ENCODE results near the gene ACOX3.
A peak's percentile ranks its signal among the peaks of the same experiment; 100 is the strongest.
"Not testable (repeated sequence)": the region's sequence is repeated elsewhere in the genome, so short reads cannot be mapped to it uniquely, and the experiment has no call there.

Gene ACOX3

DNA sequence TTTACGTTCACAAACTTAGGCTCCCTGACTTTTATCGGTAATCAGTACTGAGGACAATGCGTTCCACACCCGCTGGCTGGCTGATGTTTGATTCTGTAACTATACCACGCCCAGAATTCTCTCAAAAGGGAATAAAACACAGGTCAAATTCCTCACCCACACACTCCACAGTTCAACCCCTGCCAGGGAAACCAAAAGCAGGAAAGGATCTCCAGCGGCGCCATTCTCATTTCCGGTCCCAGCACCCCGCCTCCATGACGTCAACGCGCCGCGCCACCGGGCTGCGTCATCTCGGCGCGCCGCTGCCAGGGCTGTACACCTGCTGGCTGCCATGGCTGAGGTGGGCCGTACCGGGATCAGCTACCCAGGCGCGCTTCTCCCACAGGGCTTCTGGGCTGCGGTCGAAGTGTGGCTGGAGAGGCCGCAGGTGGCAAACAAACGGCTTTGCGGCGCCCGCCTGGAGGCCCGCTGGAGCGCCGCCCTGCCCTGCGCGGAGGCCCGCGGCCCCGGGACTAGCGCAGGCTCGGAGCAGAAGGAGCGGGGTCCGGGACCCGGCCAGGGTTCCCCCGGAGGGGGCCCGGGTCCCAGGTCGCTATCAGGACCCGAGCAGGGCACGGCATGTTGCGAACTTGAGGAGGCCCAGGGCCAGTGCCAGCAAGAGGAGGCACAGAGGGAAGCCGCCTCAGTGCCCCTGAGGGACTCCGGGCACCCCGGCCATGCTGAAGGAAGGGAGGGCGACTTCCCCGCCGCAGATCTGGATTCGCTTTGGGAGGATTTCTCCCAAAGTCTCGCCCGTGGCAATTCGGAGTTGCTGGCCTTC, at the start of gene ACOX3, which contains the start of gene TRMT44:
ACOX3 (minus strand) TSS at position 232 of the 820 bp plus-strand sequence. CDS start 24,202 bp downstream, outside the sequence.
TRMT44 (plus strand) TSS at position 286 of the 820 bp plus-strand sequence; CDS start at position 332, 46 bp downstream.
- peak; percentile 93 for DNase-seq (ENCODE audit: low read depth, low spot score)

DNA sequence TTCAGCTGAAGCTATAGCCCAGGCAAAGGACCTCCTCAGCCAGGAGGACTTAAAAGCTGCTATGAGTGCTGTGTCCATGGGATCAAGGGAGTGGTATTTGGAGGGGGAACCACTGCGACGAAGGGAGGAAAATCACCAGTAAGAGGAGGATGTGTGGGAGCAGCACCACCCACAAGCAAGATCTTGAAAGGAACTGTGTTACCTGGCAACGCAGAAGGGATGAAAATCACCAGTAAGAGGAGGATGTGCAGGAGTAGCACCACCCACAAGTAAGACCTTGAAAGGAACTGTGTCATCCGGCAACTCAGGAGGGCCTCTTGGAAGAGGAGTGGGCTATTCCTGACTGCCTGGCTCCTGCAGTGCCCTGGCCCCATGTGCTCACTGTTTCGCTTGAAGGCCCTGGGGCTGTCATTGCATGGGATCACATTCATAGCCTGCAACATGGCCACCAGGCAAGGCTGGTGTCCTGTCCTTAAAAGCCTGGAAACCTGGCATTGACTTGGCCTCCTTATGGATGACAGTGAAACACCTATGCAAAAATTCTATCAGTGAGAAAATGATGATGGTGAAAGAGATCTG, 48.4 kb upstream of the ACOX3 start:
- no peak for DNase-seq (ENCODE audit: low read depth, low spot score)

DNA sequence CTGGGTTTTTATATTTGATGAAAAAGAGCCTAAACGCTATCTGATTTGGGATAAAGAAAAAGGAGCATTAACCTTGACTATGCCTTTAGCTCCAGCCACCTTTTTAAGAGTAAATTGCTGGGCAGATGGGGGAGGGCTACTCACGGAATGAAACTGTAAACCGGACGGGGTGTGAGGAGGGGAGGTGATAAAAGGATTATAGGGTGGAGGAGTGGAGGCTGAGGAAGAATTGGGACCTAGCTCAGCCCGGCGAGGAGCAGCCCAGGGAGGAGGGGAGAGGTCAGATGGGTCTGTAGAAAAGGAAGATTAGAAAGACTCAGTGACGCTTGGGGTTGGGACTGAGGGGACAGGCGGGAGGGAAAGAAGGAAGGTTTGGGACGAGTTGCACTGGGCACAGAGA, 46.1 kb upstream of the ACOX3 start:
- not testable (repeated sequence) for DNase-seq (ENCODE audit: low read depth, low spot score)

DNA sequence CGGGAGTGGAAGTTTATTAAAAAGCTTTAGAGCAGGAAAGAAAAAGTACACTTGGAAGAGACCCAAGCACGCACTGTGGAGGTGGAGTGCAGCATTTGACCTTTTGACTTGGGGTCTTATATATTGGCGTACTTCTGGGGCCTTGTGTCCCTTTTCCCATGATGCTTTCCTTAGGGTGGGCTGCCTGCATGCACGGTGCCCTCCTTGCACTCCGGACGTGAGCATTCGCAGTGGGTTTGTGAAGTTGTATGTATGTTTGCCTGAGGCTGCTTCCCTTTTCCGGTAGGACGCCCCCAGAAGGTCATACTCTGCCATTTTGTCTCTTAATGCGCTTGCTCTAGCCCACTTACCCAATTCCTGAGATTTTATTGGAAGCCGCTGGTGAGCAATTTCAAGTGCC, 39.7 kb upstream of the ACOX3 start:
- DNase-seq (ENCODE audit: low read depth, low spot score), result no peak

DNA sequence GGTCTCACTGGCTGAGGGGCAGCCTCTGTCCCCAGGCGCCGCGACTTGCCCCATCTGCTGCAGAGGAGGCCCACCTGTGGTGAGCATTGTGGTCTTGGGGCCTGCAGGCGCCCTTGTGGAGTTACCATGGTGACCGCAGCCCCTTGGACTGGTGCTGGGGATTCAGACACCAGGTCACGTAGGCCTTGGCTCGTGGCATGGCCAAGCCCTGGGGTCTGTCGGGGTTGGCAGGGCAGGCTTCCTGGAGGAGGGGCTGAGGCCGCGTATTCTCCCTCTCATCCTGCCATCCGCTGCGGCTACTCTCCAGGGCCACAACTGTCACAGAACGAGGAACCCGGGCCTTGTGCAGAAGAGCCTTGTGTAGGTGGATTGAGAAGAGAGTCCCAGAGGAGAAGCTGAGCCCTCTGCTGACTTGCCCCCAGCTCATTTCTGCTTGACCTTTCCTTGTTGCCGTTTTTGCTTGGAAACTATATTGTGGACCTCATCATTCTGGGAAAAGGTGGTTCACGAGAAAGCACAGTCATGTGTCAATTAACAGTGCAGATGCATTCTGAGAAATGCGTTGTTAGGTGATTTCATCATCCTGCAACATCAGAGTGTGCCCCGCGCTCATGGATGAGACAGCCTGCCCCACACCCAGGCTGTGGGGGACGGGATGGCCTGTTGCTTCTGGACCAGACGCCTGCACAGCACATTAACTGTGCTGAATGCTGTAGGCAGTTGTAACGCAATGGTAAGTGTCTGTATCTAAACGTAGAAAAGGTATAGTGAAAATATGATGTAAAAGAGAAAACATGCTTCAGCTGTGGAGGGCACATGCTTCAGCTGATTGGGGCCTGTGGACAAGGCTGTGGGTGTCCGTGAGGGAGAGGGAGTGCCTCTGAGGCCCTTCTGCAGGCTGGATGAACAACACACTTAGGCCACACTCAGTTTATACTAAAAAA, 38.5 kb upstream of the ACOX3 start:
- DNase-seq (ENCODE audit: low read depth, low spot score), result no peak

DNA sequence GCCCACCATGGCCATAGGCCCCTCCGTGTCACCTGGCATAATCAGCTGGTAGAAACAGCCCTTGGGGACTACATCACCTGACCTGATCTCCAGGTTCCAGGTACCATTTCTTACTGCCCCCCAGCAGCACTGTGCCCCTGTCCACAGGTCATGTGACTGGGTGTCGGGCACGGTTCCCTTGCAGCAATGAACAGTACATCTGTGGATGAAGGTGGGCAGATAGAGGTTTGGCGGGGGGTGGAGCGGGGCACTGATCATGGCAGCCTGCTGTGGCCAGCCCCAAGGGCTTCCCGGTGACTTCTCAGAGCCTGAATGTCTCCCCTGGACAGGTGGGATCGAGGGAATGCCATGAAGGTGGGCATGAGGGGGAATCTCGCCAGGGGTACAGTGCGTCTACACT, 37.8 kb upstream of the ACOX3 start:
- no peak for DNase-seq (ENCODE audit: low read depth, low spot score)

DNA sequence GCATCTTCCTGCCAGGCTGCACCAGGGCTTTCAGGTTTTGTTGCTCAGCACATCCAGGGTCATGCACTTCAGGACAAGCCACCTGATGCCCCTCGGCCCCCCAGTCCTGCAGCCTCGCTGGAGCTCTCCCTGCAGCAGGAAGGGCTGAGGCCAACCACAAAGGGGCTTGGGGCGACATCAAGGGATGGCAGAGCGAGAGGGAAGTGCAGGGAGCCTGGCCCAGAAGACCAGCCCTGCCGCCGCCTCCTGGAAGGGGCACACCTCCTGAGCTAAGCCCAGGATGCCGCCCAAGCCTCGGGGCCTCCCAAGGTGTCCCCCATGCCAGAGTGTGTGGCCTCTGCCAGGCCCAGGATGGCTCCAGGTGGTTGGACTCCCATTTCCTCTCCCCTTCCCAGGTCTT, 37.2 kb upstream of the ACOX3 start:
- DNase-seq (ENCODE audit: low read depth, low spot score), result no peak

DNA sequence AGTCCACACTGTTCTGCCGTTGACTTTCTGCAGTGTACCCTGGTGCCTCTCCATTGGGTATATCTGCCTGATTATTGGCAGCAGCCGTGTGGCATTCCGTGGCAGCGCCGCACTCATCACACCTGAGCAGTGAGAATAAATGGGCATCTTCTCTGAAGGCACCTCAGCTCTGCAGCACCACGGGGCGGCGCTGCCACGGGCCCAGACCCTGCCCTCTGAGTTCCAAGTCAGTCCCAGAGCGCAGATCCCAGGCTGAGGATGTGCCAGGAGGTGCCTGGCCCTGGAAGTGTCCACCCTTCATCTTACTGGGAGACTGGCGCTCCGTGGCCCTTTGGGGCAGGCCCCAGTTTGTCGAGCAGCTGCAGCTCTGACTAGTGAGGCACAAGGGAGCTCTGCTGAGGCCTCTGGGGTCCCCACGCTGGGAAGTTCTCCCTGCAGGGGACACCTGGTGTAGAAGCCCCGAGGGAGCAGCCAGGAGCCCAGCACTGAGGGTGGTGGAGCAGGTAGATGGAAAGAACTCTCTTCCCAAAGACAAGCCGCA, 36.6 kb upstream of the ACOX3 start:
- no peak for DNase-seq (ENCODE audit: low read depth, low spot score)

DNA sequence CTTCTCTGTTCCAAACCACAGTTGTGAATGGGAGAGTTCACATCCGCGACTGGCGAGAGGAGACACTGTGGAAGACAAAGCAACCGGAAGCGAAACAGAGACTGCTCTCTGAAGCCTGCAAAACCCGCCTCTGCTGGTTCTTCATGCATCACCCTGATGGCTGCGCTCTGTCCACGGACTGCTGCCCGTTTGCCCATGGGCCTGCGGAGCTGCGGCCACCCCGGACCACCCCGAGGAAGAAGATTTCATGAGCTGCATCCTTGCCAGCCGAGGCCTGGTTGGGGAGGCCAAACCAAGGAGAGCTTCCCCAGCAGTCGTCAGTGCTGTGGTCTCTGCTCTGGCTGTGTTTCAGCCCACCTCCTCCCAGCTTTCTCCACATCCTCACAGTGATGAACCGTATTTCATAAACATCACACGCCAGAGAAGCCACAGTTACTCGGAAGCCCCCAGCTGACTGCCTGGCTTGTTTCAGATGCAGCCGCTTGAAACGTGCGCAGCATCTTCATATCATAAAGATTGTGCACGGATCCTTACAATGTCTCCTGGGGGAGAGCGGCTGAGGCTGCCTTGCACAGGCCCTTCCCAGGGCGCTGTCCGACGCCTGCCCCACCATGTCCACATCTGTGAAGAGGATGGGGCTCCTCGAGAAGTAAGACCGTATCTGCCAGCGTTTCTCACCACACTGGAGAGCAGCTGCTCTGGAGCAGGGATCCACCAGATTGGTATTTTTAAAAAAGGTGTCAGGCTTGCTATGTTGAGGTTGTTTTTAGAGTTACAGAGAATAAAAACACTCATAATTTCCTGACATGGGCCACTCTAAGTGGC, 35.4 kb upstream of the ACOX3 start:
- DNase-seq (ENCODE audit: low read depth, low spot score), result no peak

DNA sequence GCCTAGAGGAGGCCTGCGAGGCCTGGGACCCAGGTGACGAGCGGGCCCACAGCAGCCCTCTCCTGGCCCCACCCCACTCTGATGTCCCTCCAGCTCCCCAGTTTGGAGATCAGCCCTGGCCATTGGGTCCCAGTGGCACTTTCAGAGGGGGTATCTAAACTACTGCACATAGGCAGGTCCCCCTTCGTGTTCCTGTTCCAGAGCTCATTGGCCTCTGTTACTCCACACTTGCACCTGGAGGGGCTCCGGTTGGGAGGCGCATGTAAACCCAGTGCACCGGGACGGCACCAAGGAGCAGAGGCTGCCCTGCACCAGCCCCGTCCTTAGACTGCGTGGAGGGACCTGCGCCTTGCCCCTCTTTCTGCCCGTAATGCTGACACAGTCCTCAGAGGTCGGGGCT, 34.3 kb upstream of the ACOX3 start:
- no peak for DNase-seq (ENCODE audit: low read depth, low spot score)

DNA sequence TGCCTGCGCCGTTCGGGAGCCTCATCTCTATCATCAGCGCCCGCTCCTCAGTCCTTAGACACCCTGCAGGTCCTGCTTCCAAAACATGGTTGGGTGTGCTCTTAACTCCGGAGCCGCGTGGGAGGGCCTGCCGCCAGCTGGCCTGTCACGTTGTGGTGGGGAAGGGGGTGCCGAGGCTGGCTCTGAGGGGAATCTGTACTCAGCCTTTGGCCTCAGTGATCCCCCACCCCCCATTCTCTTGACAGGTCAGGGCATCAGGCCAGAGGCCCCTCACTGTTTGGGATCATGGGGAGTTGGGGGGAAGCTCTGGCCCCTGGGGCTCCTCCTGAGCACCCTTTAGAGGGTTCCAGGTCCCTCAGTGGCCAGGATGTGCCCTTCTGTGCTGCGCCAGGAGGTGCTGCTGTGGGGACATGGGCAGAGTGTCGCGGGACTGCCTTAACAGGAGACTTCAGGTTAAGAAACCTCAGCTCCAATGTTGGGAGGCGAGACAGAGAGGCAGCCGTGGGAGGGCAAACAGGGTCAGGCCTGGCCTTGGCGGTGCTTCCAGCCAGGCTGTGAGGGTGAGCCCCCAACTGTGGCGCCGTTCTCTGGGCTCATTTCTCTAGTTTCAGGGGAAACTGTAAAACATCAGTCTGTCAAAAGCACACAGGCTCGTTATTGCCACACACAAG, 33.5 kb upstream of the ACOX3 start:
- DNase-seq (ENCODE audit: low read depth, low spot score), result no peak

DNA sequence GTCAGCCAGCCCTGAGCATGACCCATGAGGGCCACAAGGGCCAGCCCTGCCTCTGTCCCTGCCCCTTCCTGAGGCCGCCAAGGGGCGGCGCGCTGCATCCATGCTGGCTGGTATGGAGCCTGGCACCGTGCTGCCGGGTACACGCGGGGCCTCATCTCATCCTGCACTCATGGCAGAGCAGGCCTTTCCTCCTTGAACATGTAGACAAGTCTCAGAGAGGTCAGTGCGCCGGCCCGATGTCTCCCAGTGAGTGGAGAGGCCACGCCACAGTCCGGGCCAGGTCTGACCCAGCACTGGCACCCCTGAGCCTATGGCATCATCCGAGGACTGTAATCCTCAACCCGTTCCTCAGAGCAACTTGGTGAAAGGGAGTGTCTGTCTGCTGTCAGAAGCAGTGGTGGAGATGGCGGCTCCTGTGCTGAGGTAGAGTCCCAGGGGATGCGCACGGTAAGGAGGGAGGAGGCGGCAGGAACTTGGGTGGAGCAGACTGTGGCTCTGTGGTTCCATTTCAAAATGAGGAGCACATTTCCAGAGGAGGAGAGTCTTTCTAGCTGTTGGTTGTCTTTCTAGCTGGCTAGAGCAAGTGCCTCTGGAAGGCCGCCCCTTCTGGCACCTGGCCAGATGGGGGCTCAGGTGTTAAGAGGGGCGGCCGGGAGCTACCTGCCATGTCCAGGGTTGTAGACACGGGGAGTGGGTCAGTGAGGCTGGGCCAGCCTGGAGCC, 32.8 kb upstream of the ACOX3 start:
- DNase-seq (ENCODE audit: low read depth, low spot score), result no peak

DNA sequence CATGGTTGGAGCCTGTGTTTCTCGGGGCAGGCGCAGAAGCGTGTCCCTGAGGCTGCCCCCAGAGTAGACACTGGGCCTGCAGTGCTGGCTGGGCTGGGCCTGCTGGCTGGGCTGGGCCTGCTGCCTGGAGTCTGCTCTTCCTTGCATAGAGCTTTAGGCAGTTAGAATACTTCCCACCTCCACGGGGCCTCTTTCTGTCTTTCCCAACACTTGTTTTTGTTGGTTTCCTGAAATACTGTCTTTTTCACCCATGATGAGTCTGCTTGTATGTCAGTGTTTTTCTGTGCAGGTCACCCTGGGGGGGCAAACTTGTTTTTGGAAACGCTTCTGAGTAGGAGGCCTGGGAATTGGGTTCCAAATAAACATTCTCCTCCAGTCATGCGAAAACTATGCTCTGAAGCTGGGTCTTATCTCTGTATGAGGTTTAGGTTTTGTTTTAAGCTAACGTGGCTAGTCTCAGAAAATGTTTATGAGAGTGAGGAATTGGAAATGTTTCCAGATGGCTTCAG, 32.2 kb upstream of the ACOX3 start:
- DNase-seq (ENCODE audit: low read depth, low spot score), result no peak

DNA sequence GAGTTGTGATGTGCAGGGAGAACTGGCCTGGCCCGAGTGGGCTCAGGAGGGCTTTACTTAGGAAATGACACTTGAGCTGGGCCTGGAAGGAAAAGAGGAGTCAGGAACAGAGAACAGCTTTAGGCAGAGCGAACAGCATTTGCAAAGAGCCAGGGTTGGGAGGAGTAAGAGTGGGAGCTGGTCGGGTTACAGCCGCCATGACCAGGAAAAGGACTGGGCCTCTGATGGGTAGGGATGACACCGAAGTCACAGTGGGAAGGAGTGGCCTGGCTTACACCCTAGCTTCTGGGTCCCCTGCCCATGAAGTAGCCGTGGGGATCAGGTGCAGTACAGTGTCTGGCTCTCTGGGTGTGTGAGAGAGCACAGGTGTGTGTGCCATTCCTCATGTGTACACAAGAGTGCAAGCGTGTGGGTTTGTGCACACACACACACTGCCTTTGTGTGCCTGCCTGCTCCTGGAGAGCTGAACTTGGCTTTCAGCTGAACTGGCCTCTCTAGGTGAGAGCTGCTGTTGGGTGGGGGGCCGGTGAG, 31.7 kb upstream of the ACOX3 start:
- DNase-seq (ENCODE audit: low read depth, low spot score), result no peak

DNA sequence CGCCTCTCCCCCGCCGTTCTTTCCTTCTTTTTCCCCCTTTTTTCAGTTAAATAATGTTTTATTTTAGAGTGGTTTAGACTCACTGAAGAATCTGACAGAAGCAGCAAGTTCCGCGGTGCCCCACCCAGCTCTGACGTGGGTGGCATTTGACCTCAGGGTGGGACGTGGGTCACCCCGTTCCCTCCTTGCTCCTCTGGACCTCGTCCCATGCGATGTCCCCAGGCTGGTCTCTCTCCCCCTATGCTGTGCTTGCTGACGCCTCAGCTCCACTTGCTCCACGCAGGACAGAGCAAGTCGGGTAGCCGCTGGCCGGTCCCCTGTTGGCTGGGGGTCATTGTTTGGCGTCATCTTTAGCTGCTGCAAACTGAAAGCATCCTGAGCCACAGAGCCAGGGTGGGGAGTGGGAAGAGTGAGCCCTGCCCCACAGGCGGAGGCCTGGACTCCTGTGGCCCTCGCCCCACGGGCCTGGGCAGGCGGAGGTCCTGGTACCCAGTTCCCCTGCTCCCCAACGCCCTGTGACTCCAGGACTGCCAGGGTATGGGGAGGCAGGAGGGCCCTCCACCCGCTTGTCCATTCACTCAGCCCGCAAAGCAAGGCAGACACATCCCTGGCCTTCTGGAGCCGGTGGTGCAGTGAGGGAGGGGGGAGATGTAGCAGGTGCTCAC, 30.8 kb upstream of the ACOX3 start:
- no peak for DNase-seq (ENCODE audit: low read depth, low spot score)

DNA sequence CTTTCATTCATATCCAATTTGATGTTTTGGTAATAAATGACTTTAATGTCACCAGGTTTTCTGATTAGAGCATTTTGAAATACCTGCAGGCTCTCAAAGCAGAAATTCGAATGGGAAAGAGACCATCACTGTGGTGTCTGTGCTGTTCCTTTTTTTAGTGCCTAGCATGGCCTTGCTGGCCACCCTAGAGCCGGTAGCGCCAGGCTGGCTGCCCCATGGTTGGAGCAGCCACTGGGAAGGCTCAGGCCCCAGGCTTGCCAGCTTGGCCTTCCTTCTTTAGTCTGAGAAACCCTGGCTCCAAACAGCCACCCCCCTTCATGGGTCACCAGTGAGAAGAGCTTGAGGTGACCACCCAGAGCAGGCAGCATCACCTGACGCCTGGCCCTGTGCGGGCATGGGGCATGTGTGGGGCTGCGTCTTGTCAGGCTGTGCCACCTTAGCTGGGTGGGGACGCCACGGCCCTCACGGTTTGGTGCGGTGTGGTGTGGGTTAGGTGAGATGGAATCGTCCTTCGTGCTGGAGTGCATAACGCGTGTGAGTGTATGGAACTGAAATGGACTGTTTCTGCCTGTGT, 30.0 kb upstream of the ACOX3 start:
- DNase-seq (ENCODE audit: low read depth, low spot score), result no peak

DNA sequence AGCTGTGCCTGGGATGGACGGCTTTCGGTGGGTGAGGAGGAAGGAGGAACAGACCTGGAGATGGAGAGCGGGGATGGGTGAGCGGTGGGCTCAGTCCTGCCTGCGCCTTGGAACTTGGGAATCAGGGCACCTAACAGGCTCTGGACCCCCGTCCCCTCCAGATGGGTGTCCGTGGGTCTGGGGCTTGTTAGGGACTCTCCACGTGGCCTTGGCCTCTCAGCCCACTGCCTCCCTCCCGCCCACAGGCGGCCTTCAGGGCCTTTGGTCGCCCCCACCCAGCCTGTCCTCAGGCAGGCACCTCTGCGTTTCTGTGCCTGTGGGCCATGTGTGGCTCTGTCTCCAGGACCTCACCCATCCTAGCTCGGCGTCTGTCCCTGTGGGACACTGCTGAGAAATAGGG, 29.0 kb upstream of the ACOX3 start:
- no peak for DNase-seq (ENCODE audit: low read depth, low spot score)
